NCI-H2081 treated with DMSO at 0.1 percent for 48 hours (cell line): Measurements from ENCODE around the gene UNC13B.

Experiments
- DNase-seq: peaks from one replicate; lab custom pipeline; 2025; lab: John Stamatoyannopoulos, UW

UNC13B gene

DNA sequence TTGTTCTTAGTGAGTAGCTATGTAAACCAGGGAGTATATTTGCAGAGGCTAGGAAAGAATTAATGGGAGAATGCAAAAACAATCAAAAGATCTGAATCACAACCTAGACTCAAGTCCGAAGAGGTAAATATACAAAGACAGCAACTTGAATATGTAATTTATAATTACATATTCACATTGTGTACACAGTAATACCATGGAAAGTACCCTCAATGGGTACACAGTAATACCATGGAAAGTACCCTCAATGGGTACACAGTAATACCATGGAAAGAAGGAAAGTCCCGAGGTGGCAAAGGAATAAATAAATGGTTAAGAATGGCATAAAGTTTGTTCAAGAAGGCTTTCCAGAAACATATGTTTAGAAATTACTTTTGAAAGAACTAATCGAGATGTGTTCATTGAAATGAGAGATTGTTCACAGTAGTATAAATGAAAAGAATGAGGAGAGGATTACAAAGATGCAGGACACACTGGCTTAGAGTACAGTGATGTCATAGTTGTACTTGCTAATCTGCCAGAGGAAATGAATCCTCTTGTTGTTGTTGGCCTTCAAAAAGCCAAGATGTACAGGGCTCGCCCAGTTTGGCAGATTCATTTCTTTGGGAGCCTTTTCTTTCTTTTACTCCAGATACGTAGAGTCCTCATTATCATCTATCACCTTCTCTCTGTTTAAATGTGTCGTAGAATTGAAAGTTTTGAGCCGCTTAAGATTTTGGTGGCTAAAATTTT, 116.0 kb downstream of the UNC13B start:
- no peak for DNase-seq

DNA sequence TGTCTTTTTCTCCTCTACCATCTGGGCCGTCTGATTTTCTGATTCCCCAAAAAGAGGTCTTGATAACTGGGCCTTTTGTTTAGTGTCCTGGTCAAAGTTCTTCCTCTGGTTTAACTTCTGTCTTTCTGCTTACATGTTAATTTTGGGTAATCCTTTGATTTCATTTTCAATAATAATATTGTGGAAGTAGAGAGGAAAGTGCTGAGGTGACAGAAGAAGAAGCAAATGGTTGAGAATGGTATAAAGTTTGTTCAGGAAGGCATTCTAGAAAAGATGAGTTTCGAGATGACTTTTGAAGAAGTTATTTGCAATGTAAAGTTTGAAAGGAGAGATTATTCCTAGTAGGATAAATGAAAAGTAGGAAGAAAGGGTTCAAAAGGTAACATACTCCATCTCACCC, 118.1 kb downstream of the UNC13B start:
- no peak for DNase-seq

DNA sequence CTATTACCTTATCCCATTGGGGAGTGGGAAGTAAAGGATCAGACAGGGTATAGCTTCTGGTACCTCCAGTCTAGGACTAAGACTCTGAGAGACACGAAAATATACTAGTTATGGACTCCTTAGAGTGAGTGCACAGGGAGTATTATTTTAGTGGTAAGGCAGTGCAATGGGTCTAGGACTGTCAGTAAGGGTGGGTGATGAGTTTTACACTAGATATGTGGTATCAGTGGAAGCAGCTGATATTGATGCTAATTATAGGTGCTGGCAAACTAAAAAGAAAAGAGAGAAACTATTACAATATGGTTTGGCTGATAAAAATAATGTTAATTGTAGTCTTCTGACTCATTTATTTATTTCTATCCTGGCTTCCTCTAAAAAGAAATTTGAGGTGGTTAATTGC, 118.6 kb downstream of the UNC13B start:
- DNase-seq = no peak

DNA sequence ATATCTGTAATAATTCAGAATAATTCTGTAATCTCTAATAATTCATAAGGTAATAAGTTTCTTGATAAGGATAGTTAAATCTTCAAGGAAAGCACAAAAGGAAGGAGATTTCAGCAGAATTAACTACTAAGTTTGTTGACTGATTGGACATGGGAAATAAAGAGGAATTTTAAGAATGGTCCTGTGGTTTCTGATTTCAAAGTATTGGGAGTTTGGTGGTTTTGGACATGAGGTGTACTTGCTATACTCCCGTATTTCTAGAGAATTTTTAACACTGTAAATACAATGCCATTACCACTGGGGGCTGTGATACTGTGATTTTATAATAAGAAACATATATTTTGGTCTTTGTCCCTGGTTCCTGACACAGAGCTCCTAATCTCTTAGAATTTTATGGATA, 123.9 kb downstream of the UNC13B start:
- no peak for DNase-seq

DNA sequence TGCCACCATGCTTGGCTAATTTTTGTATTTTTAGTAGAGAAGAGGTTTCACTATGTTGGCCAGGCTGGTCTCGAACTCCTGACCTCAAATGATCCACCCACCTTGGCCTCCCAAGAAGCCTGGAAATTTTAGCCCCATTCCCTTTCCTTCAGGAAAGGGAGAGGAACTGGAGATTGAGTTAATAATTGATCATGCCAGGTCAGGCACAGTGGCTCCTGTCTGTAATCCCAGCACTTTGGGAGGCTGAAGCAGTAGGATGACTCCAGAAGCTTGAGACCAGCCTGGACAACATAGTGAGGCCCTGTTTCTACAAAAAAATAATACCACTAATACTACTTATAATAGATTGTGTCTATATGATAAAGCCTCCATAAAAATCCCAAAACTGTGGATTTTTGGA, 124.6 kb downstream of the UNC13B start:
- DNase-seq = no peak

DNA sequence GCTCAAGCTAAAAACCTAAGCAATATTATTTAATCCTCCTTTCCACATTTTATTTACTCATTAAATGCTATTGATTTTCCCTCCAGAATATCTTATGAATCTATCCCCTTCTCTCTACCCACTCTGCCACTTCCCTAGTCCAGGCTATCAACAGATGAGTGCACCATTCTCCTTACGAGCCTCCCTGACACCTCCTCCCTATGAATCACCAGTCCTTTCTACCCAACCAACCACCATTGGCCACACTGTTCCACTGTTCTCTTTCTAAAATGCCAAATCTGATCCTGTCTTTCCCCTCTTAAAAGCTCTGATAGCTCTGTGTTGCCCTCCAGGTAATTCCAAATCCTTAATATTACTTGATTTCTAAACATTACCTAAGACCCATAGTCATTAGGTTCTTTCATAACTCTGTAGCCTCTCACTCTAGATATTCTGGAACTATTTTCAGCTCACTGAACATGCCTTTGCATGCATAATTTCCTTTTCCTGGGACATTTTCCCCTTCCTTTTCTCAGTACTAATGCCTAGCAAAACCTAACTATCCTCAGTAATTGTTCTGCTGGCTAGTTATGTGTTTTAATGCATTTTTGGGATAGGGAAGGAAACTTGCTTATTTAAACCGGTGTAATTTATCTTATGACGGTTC, 126.3 kb downstream of the UNC13B start:
- no peak for DNase-seq

DNA sequence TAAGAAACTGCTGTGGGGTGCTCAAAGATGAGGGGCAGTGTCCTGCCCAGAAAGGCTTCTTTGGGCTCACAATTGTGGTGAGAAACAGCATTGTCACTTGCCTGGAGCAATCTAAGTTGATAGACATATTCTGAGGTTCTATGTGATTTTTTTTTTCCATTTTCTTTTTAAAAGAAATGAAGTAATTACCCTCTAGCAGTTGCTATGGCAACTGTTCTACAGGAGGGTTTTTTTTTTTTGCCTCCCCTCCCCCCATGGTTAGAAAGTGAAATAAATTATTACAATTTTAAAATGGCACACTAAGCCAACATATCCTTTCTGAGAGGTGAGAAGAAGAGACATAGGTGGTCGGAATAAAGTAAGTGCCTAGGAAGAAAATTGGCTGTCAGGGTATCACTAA, 127.0 kb downstream of the UNC13B start:
- no peak for DNase-seq

DNA sequence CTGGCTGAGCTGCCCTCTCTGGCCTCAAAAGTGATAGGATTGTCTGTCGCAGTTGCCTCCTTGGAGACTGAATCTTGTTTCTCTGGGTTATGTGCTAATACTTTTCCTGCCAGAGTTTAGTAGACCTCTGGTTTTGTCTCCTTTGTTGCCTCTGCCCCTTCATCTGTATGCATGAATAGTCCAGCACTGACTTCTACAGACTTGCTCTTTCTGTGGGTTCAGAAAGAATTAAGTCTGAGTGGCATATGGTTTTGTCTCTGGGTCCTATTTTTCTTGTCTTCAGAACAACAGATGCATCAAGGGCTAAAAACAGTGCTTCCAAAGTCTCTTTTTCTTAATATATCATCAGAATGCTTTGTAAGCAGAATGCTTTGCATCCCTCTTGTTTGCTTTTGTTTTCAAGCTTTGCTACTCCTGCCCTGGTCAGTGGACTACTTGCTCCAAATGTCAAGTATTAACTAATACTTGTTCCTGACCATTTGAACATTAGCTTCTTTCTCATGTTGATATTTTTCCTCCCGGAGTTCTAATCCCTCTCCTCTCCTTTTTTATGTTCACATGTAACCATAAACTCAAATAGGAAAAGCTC, 131.7 kb downstream of the UNC13B start:
- no peak for DNase-seq

DNA sequence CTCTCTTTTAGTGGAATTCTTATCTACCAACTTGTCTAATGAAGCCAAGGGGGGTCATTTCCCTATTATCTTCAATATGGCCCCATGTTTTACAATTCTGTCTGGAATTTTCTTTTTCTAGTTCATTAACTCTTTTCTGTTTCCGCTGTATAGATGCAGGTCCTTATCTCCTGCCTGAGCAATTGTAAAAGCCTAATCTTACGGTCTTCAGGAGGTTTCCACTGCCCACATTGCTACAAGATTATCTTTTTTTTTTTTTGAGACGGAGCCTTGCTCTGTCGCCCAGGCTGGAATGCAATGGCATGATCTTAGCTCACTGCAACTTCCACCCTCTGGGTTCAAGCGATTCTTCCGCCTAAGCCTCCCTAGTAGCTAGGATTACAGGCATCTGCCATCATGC, 132.3 kb downstream of the UNC13B start:
- no peak for DNase-seq

DNA sequence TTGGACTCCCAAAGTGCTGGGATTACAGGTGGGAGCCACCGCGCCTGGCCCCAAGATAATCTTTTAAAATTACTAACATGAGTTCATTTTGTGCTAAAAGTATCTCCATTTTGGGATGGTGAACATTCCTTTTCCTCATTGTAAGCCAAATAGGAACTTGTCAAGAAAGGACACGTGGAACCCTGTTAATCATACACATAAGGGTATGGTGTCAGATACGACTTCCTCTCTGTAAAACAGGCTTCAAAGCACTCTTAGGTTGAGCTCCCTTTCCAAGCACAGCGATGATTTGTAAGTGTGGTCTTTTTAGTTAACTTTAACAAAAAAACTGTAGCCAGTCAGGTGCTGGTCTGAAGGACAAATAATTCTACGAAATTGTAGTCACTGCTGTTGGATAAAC, 132.7 kb downstream of the UNC13B start:
- no peak for DNase-seq

DNA sequence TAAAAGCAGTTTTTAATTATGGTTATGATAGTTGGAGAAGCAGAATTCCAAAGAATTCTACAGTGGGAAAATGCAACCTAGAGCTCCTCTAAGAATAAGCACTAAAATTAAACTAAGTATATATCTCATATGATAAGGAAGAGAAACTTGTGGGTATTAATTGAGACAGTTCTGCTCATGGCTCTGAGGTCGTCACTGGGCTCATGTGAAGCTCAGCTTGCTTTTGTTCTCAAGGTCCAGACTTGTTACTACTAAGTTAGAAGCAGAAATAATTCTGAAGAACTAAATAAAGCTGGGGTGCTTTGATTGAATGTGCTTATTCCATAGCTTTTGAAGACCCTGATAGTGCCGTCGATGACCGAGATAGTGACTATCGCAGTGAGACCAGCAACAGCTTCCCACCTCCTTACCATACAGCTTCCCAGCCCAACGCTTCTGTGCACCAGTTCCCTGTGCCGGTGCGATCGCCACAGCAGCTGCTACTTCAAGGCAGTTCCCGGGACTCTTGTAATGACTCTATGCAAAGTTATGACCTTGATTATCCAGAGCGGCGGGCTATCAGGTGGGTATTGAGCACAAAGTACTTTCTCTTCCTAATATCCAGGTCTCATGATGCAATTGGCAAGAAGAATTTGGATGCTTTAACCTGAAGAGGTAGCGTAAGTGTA, 133.7 kb downstream of the UNC13B start:
- DNase-seq = no peak

DNA sequence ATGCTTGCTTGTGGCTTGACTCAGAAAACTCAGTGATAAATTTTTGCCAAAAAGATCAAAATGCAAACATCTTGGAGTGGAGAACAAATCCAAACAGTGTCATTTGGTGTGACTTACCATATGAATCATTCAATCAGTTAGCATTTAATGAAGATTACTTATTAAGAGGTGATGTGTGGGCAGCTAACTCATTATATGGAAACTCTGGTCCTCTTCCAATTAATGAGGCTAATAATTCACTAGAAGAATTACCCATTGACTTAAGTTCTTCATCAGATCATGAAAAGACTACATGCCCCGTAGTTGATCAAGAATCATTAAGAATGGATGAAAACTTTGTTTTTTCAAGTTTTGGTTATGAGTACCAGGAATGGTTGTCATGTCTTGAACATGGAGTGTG, 141.8 kb downstream of the UNC13B start:
- no peak for DNase-seq

DNA sequence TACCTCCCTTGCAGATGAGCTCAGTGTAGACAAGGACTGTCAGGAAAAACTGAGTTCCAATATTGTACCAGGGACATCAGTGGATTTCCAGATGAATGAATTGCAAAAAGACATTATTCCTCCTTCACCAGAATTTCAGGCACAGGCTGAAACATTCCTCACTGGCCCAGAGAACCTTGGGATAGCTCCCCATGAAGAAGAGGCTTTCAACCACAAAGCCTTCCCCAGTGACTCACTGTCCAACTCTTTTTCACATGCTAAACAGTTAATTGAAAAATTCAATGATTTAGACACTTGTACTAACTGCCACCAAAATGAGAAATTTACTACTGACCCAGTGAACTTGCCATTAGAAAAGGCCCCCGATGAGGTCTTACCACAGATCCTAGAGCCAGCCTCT, 144.5 kb downstream of the UNC13B start:
- no peak for DNase-seq

DNA sequence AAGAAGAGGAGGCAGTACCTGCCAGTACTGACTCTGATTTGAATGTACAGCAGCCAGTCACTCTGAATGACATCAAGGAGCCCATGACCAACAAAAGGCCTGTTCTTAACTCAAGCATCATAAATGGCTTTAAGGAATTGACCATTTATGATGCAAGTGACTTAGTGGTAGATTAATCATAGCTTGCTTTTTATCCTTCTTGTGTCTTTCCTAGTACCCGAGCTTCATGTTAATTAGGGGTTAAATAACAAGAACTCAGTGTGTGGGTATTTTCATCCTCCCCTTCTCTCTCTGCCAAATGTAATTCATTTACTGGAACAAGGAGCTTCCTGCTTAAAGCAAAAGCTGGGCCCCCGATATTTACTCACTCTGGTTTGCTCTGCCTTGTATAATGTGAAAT, 146.5 kb downstream of the UNC13B start:
- DNase-seq = no peak

DNA sequence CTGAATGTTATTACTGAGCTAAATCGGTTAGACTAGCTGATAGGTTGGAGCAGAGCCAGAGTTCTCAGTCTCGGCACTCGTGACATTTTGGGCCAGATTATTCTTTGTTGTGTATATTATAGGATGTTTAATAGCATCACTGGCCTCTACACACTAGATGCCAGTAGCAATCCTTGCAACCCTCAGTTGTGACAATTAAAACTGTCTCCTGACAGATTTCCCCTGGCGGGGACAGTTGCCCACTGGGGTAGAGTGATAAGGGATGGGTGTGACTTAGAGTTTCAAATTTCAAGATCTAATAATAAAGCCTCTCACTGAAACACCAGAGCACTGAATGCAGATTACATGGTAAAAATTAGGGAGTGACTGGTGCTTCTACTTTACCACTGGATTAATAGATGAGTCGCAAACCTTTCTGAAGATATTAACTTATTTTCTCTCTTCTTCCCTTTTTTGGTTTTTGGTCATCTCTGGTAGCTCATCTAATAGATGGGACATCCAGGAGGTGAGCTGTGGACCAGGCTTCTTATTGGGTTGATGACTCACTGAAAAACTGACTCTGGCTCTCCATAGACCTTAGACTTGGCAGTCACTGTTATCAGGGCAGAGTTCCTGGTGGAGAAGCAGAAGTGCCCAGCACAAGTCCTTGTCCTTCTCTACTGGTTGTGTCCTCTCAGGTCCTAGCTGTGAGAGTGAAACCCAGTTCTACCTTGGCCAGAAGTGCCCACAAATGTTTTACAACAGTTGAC, 150.3 kb downstream of the UNC13B start:
- DNase-seq = no peak

DNA sequence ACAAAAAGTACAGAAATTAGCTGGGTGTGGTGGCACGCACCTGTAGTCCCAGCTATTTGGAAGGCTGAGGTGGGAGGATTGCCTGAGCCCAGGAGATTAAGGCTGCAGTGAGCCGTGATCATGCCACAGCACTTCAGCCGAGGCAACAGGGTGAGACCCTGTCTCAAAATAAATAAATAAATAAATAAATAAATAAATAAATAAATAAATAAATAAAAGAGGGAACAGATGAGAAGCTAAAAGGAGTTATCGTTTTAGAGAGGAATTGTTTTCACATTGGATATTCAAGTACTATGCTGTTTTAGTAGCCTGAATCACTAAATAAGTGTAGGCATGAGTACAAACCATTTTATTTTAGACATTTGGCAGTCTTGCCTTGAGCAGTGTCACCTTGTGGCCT, 151.7 kb downstream of the UNC13B start:
- no peak for DNase-seq

DNA sequence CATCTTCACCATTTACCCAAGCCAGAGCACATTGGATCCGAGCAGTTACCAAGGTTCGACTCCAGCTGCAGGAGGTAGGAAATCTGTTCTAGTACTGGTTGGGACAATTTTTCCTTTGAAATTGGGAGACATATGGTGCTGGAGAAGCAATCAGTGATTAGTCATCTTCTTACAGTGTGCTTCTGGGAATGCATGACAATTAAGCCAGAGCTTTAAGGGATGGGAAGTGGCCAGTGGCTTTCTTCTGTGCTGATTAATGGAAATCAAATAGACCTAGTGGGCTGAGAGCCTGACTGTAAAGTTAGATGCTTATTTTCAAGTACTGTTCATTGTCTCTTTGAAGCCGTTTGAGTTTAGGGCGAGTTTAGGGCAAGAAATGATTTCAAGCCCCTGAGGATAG, 152.1 kb downstream of the UNC13B start:
- DNase-seq = no peak

DNA sequence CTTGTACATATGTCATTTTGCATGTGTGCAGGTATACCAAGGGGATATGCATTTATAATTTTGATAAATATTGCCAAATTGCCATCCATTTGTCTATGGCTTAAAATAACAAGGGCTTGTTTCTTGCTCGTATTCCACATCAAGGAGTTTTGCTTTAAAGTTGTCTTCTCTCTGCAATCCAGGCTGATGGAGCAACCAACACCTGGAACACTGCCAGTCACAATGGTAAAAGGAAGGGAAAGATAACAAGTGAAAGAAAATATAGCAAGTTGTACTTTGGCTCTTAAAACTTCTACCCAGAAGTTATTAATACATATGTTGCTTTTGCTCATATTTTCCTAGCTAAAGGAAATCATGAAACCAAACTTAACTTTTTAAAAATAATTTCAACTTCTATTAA, 156.9 kb downstream of the UNC13B start:
- DNase-seq = no peak

DNA sequence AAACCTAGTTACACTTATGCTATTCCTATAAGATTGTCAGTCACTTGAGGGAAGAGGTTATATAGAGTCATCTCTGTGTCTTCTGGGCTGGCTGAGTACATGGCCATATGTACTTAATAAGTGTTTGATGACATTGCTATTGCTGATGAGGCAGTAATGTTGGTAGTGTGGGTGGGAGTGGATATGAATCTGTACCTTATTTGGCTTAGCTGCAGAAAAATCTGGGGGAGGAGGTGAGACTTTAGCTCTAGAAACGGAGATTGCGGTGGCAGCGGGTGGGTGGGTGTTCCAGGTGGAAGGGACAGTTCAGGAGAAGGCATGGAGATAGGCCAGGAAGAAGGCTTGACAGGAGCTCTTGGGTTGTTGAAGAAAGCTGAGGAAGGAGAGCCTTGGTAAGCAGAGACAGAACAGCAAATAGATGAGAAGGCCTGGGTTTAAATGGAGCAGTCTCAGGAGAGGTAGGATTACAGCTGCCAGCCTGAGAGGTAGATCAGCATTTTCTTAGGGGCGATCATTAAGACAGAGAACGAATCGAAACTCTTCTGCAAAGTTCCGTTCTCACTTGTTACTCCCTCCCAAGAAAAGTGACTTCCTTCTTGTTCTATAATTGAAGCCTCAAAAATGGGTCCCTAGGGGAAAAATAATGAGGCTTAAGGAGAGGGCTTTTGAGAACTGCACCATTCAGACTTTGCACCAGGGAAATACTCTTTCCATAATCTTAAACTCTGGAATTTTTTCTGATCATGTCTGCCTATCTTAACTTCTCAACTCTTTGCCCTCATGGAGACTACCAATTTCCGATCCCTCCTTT, 160.5 kb downstream of the UNC13B start:
- no peak for DNase-seq

DNA sequence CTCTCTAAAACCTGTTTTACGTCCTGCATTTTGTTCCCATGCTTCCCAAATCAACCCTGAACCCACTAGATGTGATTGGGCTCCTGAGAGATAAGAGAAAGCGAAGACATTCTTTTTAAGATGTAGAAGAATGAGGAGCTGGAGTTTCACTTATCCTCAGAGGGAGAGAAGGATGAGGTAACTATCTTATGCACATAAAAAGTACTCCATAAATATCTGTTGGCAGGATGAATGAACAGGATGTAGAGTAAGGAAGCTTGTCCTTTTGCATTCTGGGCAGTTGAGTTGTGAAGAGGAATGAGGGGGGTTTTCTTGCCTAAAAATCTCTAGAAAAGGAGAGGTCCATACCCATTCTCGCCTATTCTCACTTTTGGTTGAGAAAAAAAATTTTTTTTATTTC, 163.2 kb downstream of the UNC13B start:
- no peak for DNase-seq

DNA sequence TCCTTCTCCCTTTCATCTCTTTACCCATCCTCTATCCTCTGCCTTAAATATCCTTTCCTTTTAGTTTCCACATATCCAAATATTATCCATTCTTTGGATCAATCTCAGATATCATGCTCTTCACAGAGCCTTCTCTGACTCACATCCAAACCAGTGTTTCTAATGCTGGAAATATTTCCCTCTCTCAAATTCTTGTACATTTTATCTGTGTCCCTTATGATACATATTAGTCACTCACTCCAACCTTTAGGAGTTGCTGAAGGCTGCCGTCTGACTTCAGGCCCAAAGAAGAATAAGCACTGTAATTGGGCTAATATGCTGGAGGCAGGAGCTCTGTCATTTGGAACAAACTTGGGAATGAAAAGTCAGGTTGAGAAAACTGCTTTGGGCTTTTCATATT, 171.7 kb downstream of the UNC13B start:
- no peak for DNase-seq

DNA sequence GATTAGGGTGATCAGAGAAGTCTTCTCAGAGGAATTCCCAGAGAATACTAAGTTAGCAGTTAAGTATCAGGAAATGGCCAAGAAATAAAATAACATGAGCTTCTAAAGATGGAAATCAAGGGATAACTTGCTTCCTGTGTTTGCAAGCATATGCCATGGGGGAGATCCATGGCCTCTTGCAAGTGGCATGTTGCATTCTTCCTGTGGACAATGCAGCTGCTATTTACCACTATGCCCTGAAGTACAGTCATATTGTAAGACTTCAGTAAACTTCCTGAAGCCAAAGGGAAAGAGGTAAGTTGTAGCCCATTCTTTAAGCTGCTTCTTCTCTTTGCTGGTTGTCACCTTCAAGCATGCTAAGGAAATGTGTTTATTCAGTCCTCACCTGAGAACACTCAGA, 173.4 kb downstream of the UNC13B start:
- no peak for DNase-seq
